GM18498 (cell line): ENCODE data around the gene KIRREL2.
"Not testable (repeated sequence)": the region's sequence is repeated elsewhere in the genome, so short reads cannot be mapped to it uniquely, and the experiment has no call there.

Experiments used
- ATAC-seq: cut with Tn5 transposase; IDR thresholded peaks from one replicate; pipeline ENCODE4 v1.9.1; 2021; ENCODE audit warnings: mild to moderate bottlenecking, moderate library complexity; ENCODE audit not compliant: unreplicated experiment

KIRREL2 gene

DNA sequence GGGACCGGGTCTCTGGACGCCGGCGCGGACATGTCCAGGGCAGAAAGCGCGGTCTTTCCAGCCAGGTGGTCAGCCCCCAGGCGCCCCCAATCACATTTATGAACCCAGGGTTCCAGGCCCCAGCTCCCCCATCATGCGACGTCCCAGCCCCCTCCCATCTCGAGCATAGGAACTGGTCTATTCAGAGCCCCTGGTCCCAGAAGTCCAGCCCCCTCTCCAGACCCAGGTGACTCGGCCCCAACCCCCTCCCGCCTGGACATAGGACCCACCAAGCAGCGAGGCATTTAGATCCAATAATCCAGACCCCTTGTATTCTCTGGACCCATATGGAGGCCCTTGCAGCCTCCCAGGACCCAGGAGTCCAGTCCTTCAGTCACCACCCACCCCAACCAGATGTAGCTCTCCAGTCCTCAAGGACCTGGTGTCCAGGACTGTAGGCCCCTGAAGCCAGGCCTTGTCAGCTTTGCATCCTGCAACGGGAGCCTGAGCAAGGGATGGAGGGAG is 12.2 kb downstream of the KIRREL2 start:
- no peak for ATAC-seq

DNA sequence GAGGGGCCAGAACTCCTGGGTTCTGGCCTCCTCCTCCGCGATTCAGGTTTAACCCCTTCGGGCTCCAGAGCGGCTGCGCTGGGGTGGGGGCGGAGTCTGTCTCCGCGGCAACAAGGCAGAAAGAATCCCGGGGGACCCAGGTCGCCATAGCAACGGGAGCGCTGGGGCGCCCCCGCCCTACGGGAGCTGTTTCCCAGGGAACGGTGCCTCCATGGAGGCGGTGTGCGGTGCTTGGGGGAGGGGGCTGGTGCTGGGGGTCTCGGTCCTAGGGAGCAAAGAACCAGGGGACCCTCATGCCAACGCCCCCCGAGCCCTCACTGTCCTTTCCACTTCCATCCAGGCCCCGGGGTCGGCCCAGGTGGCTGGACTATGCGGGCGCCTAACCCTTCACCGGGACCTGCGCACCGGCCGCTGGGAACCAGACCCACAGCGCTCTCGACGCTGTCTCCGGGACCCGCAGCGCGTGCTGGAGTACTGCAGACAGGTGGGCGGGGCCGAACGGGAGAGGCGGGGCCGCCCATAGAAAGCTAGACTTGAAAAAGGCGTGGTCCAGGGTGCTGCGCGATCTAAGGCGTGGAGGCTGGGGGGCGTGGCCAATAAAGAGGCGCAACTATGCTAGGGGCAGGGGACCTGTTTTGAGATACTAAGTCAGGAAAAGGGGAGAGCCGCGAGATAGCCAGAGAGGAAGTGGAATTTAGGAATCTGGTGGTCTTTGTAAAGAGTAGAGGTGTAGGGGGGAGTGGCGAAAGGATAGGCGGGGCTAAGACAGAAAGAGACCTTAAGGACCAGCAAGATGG is 12.8 kb downstream of the KIRREL2 start:
- ATAC-seq: no peak

DNA sequence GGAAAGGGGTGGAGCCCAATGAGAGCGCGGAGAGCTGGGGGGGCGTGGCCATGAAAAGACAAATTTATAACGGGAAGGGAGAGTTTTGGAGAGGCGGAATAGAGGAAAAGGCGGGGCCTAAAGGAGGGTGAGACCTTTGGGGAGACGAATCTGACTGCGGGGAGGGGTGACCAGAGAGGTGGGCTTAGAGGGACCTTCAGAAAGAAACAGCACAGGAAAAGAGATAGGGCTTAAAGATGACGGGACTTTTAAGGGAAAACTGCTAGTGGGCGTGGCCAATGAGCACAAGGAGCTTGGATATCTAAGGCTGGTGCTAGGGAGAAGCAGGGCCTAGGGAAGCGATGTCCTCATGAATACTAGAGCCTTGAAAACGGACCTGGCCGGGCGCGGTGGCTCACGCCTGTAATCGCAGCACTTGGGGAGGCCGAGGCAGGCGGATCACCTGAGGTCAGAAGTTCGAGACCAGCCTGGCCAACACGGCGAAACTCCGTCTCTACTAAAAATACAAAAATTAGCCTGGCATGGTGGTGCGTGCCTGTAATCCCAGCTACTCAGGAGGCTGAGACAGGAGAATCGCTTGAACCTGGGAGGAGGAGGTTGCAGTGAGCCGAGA is 13.5 kb downstream of the KIRREL2 start:
- ATAC-seq: not testable (repeated sequence)

DNA sequence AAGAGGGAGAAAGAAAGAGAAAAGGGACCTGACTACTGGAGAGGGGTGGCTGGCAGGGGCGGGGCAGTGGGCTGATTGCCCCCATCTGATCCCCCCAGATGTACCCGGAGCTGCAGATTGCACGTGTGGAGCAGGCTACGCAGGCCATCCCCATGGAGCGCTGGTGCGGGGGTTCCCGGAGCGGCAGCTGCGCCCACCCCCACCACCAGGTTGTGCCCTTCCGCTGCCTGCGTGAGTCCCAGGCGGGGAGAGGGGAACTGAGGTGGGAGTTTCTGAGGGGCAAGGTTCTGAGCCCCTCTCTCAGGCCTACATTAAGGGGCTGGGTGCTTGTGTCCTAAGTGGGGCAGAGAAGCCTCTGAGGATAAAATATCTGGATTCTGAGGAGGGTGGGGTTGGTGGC is 14.1 kb downstream of the KIRREL2 start:
- ATAC-seq: no peak

DNA sequence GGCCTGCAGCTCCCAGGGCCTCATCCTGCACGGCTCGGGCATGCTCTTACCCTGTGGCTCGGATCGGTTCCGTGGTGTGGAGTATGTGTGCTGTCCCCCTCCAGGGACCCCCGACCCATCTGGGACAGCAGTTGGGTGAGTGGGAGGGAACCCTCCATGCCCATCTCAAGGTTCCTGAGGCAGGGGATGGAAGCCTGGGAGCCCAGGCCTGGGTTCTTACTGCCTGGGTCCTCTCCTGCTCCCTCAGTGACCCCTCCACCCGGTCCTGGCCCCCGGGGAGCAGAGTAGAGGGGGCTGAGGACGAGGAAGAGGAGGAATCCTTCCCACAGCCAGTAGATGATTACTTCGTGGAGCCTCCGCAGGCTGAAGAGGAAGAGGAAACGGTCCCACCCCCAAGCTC is 14.9 kb downstream of the KIRREL2 start:
- ATAC-seq: no peak

DNA sequence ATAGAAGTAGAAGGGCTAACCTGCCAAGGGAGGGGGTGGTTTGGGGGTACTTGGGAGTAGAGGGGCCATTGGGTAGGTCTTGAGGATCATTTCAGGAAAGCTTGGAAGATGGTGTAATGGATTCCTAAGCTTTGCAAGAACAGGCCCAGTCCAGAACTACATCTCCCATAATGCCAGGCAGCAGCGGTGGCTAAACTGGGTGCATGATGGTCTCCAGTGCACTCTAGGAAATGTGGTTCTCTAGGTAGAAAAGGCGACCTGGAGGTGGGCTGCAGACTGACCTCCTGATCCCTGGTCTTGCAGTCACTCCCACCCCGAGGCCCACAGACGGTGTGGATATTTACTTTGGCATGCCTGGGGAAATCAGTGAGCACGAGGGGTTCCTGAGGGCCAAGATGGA is 15.5 kb downstream of the KIRREL2 start:
- ATAC-seq: no peak

DNA sequence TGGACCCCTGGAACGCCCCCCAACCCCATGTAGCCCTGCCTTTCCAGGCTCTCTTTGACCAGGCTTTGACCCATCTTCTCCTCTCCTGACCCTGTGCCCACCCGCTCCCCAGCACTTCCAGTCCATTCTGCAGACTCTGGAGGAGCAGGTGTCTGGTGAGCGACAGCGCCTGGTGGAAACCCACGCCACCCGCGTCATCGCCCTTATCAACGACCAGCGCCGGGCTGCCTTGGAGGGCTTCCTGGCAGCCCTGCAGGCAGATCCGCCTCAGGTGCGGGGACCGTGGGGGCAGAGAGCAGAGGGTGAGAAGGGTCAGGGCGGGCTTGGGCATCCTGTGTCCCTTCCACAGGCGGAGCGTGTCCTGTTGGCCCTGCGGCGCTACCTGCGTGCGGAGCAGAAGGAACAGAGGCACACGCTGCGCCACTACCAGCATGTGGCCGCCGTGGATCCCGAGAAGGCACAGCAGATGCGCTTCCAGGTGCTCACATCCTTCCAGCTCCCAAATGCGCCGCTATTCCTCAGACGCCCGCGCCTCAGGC is 17.8 kb downstream of the KIRREL2 start:
- ATAC-seq: no peak

DNA sequence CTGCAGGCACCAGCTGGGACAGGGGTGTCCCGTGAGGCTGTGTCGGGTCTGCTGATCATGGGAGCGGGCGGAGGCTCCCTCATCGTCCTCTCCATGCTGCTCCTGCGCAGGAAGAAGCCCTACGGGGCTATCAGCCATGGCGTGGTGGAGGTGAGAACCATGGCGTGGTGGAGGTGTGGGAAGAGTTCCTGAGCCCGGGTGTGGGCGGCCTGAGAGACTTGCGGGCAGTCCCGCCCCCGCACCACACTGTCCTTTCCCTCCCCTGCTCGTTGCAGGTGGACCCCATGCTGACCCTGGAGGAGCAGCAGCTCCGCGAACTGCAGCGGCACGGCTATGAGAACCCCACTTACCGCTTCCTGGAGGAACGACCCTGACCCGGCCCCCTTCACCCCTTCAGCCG is 22.4 kb downstream of the KIRREL2 start:
- ATAC-seq: no peak

DNA sequence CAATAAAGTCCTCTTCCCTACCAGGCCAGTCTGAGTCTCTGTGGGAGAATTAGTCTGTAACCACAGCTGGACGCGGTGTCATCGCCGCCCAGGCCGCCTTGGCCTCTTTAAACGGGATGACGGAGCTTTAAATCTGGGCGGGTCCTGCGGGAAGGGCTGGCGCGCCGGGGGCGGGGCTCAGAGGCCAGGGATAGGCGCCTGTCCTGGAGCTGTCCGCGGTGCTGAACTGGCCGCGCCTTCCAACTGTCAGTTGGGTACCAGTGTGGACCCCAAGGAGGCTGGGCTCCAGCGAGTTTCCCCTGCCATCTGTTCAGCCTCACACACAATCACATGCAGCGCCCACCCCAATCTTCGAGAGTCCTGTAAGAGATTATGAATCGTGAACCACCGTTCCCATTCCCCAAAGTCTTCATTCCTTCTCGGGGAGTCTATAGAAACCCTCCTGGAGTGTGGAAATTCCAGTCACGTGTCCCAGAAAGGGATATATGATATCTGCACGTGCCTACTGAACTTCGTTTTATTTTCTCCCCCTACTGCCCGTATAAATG is 23.1 kb downstream of the KIRREL2 start:
- ATAC-seq: no peak

DNA sequence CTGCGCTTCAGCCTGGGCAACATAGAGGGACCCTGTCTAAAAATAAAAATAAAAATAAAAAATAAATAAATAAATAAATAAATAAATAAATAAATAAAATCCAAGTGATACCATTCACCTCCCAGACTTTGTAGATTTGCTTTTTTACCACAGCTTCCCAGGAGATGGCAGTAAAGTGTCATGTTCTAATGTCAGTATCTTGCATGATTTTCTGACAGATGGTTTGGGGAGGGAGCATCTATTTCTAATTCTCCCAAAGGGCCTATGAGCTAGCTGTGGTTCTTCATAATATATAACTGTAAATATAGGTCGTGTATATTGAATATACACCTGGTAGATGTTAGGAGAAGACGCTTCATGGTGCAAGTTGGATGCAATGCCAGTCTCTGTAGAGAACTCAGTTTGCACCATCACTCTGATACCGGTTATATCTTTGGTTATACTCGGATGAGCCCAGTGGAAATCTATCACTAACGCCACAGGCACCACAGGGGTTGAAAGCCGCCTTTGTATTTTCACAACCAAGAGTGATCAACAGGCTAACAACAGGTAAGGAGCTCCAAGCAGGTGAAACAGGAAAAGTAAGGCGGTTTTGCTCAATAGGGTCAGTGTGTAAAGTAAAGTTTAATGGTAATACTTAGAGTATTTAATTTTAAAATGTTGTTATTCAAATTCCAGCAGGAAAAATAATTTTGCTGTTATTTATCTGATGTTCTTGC is 25.6 kb downstream of the KIRREL2 start:
- no peak for ATAC-seq

DNA sequence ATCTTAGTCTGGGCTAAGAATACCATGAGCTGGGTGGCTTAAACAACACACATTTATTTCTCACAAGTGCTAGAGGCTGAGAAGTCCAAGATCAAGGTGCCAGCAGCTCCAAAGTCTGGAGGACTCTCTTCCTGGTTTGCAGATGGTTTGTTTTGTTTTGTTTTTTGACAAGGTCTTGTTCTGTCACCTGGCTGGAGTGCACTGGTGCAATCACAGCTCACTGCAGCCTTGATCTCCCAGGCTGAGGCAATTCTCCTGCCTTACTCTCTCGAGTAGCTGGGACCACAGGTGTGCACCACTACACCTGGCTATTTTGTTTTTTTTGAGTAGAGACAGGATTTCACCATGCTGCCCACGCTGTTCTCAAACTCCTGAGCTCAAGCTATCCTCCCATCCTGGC is 27.2 kb downstream of the KIRREL2 start:
- ATAC-seq: no peak

DNA sequence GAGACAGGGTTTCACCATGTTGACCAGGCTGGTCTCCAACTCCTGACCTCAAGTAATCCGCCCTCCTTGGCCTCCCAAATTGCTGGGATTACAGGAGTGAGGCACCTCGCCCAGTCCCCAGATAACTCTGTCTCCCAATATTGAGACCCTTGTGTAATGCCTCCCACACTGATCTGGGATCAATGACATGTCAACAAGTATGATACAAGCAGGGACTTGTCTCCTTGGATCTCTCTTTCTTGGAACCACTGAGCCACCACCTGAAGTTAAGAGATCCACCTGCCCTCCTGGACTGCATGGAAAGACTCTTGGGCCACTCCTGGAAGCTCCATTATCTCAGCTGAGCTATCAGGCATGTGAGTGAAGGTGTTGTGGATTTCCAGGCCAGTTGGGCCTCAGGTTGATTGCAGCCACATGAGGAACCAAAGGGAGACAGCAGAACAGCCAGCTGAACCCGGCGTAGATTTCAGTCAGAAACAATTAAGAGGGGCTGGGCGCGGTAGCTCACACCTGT is 28.6 kb downstream of the KIRREL2 start:
- no peak for ATAC-seq

DNA sequence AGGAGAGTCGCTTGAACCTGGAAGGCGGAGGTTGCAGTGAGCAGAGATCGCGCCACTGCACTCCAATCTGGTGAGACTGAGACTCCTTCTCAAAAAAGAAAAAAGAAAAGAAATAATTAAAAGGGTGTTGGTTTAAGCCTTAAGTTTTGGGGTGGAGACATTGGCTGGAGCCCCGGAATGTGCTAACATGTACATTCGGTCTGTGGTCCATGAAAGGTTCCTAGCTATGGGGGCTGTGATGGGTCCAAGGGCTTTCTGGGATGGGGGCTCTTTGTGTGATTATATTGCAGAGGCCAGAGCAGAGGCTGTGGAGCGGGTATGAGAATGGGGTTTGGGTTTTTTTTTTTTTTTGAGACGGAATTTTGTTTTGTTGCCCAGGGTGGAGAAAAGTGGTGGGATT is 29.2 kb downstream of the KIRREL2 start:
- no peak for ATAC-seq

DNA sequence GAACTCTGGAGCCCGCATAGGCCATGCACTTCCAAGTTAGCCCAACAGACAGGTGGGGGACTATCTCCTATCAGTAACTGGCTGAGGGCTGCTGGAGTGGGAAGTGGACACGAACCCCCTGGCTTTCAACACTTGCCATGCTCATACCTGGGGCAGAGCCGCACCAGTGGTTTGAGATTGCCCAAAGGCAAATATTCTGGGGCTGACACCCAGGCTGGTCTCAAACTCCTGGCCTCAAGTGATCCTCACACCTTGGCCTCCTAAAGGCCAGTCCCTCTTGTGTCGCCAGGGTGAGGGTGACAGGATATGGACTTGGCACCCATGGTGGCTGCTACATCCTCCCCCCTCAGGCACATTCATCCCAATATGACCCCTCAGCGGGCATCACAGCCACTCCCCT is 30.5 kb downstream of the KIRREL2 start:
- ATAC-seq: no peak

DNA sequence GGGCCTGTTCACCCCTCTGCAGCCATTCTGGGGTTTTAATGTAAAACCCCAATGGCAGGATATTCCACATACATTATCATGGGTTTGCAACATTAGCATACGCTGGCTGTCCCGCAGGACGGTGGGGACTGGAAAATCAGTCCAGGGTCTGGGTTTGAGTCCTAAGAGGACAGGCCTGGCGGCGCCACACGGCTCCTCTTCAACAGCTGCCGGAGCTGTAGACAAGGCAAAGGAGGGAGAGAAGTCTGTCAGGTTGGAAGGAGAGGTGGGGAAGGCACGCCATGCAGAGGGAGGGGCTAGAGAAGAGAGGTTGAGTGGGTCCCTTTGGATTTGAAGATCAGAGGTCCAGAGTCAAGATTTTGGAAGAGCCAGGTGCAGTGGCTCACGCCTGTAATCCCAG is 31.7 kb downstream of the KIRREL2 start:
- no peak for ATAC-seq

DNA sequence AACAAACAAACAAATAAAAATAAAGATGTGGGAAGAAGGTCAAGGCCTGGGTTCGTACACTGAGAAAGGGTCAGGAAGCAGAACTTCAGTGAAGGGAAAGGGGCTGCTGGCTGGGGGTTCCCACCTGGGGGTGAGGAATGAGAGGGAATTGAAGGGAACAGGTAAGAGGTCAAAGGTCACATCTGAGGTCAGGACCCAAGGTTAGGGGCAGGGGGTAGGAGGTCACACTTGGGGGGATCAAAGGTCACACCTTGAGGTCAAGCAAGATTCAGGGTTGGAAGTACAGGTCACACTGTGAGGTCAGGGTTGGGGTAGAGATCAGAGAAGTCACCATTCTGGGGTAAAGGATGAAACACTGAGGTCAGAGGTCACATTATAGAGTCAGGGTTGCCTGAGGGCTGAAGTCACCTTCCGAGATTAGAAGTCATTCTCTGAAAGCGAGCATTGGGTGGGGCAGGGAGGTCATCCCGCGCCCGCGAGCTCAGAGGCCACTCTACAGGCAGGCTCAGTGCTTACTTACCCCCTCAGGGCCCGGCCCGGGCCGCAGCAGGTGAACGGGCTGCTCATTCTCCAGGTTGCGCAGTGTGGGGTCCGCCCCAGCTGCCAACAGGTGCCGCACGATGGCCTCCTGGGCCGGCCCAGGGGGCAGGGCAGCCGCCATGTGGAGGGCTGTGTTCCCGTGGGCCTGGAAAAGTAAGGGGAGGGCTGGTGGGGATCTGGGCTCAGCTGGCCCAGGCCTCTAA is 32.8 kb downstream of the KIRREL2 start:
- ATAC-seq: no peak

DNA sequence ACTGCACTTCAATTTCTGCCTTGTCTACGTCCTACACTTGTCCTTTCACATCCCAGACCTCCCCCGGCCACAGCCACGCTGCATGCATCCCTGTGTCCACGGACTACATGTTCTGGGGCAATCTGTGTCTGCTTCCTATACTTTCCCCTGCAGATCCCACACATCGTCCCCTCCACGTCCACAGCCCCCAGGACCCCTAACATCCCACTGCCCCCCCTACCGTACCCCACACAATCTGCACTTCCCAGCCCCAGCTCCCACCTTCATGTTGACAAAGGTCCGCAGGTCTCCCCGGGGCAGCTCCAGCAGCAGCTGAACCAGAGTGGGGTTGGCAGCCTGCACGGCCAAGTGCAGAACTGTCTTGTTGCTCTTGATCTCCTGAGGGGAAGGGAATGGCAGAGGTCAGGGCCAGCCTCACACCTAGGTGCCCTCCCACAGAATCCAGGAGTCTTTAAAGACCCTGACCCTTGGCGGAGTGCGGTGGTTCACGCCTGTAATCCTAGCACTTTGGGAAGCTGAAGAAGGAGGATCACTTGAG is 33.5 kb downstream of the KIRREL2 start:
- ATAC-seq: no peak

DNA sequence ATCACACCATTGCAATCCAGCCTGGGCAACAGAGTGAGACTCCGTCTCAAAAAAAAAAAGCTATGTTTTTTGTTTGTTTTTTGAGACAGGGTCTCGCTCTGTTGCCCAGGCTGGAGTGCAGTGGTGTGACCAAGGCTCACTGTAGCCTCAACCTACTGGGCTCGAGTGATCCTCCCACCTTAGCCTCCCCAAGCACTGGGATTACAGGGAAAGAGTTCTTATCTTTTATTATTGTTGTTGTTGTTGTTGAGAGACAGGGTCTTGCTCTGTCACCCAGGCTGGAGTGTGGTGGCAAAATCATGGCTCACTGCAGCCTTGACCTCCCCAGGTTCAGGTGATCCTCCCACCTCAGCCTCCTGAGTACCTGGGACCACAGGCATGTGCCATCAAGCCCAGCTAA is 35.1 kb downstream of the KIRREL2 start:
- not testable (repeated sequence) for ATAC-seq

DNA sequence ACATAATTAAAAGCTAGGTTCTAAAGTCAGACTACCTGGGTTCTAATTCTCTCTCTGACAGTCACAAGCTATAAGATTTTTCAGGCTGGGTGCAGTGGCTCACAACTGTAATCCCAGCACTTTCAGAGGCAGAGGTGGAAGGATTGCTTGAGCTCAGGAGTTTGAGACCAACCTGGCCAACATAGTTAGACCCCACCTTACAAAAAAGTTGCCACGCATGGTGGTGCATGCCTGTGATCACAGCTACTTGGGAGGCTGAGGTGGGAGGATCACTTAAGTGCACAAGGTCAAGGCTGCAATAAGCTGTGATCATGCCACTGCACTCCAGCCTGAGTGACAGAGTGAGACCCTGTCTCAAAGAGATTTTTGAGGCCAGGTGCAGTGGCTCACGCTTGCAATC is 37.6 kb downstream of the KIRREL2 start:
- ATAC-seq: no peak
